OCI-LY7 (cell line): ENCODE results near the gene PDXP. TPM values are rescaled to one million over a fixed set of nuclear protein-coding genes. Genes with fewer than 3 reads are reported as not detected.

Experiments
- BruUV-seq: library from RNA; stranded (reverse); fragments of 400-500 nt; replicated peaks from 2 replicates; lab custom pipeline; 2021; lab: Mats Ljungman, UMichigan
- CTCF ChIA-PET: fragments of 300-600 bp; sonication (Branson Sonifier 250); formaldehyde crosslinking; loops from one replicate; lab custom pipeline; 2022; ENCODE audit warnings: antibody characterized with exemption; ENCODE audit not compliant: unreplicated experiment; lab: Charles Lee
- POLR2A ChIA-PET: fragments of 300-600 bp; sonication (Branson Sonifier 250); formaldehyde crosslinking; loops from one replicate; lab custom pipeline; 2022; ENCODE audit warnings: antibody characterized with exemption; lab: Charles Lee
- DNase-seq: peaks from one replicate; pipeline ENCODE4 v3.0.0-alpha.2; 2015; ENCODE audit warnings: low spot score
- H2AFZ ChIP-seq: fragments of 200-600 bp; sonication (generic), shearing (Covaris generic); 2 replicates; pipeline ENCODE4 v1.6.1; 2014; ENCODE audit warnings: mild to moderate bottlenecking, antibody characterized with exemption, low read length, moderate library complexity
- H3K27ac ChIP-seq: fragments of 200-600 bp; sonication (generic); 2 replicates; pipeline ENCODE4 v1.5.1; 2014; ENCODE audit warnings: mixed run types, low read depth, mild to moderate bottlenecking, moderate library complexity, low read length, inconsistent platforms; ENCODE audit not compliant: poor library complexity, severe bottlenecking
- H3K36me3 ChIP-seq: fragments of 200-600 bp; sonication (generic); 2 replicates; pipeline ENCODE4 v1.6.1; 2014; ENCODE audit warnings: mild to moderate bottlenecking, antibody characterized with exemption, low read length, moderate library complexity, mixed read lengths; ENCODE audit not compliant: insufficient read depth
- H3K4me1 ChIP-seq: fragments of 200-600 bp; sonication (generic); 2 replicates; pipeline ENCODE4 v1.5.1; 2014; ENCODE audit warnings: mild to moderate bottlenecking, low read length; ENCODE audit not compliant: insufficient read depth, poor library complexity, severe bottlenecking
- H3K4me2 ChIP-seq: fragments of 200-600 bp; sonication (generic); 2 replicates; pipeline ENCODE4 v1.6.1; 2014; ENCODE audit warnings: mild to moderate bottlenecking, low read length
- H3K4me3 ChIP-seq: fragments of 200-600 bp; sonication (generic); 2 replicates; pipeline ENCODE4 v1.5.1; 2014; ENCODE audit warnings: mild to moderate bottlenecking, low read depth, low read length; ENCODE audit not compliant: poor library complexity, severe bottlenecking
- H3K79me2 ChIP-seq: fragments of 200-600 bp; sonication (generic); 2 replicates; pipeline ENCODE4 v1.6.1; 2016; ENCODE audit warnings: low read depth, mild to moderate bottlenecking, low read length, moderate library complexity, mixed read lengths; ENCODE audit not compliant: insufficient read depth
- H3K9me2 ChIP-seq: fragments of 200-600 bp; sonication (generic); 2 replicates; pipeline ENCODE4 v1.6.1; 2016; ENCODE audit warnings: mild to moderate bottlenecking, low read length, mixed read lengths; ENCODE audit not compliant: insufficient read depth
- H3K9me3 ChIP-seq: fragments of 200-600 bp; sonication (generic); 2 replicates; pipeline ENCODE4 v1.6.1; 2014; ENCODE audit warnings: mild to moderate bottlenecking, mixed run types, low read length, mixed read lengths
- H4K20me1 ChIP-seq: fragments of 200-600 bp; sonication (generic); 2 replicates; pipeline ENCODE4 v1.6.1; 2014; ENCODE audit warnings: mild to moderate bottlenecking, antibody characterized with exemption, low read length, moderate library complexity, mixed read lengths; ENCODE audit not compliant: insufficient read depth
- CTCF ChIP-seq: fragments of 200-600 bp; sonication (generic); conservative IDR thresholded peaks from 2 replicates; pipeline ENCODE4 v1.5.1; 2014; ENCODE audit warnings: mild to moderate bottlenecking, antibody characterized with exemption, low read length, moderate library complexity, mixed read lengths
- EZH2phosphoT487 ChIP-seq: fragments of 200-600 bp; sonication (generic); IDR thresholded peaks from 2 replicates; pipeline ENCODE4 v1.6.1; 2018; ENCODE audit warnings: low read depth, borderline replicate concordance, mild to moderate bottlenecking, mixed run types, antibody characterized with exemption, low read length, moderate library complexity, mixed read lengths
- intact Hi-C: fragments of 100-400 bp; cut with micrococcal nuclease; formaldehyde crosslinking; loops from one replicate; pipeline ENCODE4 v1.10.0; 2022; ENCODE audit not compliant: unreplicated experiment
- total RNA-seq, 2 experiments: library from RNA; depleted of rRNA in 1 of 2; stranded (reverse); fragments of >200 nt in 1 of 2; shearing (Covaris generic) in 1 of 2; gene quantifications; 2 replicates each; pipeline ENCODE4 v1.2.3, GENCODE V29; 2014 to 2022

Gene PDXP
- total RNA-seq, 2 experiments from 2014 or later, result 55.8 to 61.2 TPM

- Histone ChIP-seq H3K9me3 (no peaks in the 10 kb centered on the region), H4K20me1 (no peaks in the 10 kb centered on the region), H3K79me2 (no peaks in the 10 kb centered on the region), H3K9me2 (no peaks in the 10 kb centered on the region), H3K4me3 (no peak overlapping the region), H3K4me2 (no peak overlapping the region), H3K4me1 (peaks cover 44% of the 10 kb centered on the region), H3K27ac (no peak overlapping the region), H2AFZ (no peak overlapping the region), H3K36me3 (no peaks in the 10 kb centered on the region; the same call in 1 of the 2 replicates)
- ChIA-PET CTCF (no interaction called here), POLR2A (interaction anchor here (0.8 kb wide), 1 partner anchor 16 kb away, joined by 3 read pairs; no protein-coding TSS in a partner anchor)
- intact Hi-C loops, result no loop called here
- TF ChIP-seq EZH2phosphoT487 (no peak), CTCF (no peak)
- no TSS peak for BruUV-seq
- DNase-seq, result no peak
Measured at GRCh38 chr22:37674248-37674647, 15.7 kb downstream of the PDXP start.

DNA sequence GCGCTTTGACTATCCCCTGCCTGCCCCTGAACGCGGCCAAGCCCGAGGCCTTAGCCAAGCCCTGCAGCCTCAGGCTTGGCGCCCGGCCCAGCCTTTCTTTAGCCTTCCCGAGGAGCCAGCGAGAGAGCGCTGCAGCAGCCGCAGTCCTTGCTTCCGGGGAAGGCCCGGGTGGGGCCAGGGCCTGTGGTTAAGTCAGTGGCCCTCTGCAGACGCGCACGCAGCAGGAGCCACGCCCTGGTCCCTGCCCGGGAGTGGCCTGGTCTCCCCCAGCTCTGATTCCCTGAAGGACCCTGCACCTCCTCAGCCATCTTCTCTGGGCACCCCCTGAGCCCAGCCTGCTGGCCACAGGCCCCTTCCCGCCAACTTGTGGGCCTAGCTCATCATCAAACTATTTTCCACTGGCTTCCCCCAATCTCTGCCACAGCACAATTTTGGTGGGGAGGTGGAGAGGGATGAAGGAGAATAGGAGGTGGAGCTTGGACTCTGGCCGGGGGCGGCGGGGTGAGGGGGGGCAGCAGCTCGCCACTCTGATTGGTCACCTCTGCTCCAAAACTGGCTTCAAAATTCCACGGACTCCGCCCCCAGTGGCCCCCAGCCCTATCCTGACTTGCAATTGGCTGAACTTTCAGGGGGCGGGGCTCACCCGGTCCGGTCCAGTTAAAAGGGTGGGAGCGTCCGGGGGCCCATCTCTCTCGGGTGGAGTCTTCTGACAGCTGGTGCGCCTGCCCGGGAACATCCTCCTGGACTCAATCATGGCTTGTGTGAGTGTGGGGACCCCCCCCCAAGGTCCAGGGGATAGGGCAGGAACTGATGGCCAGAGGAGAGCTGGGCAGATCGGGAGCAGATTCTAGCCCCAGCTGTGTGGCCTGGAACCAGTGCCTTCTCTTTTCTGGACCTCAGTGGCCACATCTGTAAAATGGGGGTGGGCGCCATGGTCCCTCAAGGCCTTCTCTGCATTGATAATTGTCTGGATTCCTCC, 16.7 kb downstream of the PDXP start, which contains the start of gene LGALS1:
LGALS1 (plus strand) TSS at position 686 of the 979 bp plus-strand sequence; CDS start at position 753, 67 bp downstream.
- BruUV-seq, result no TSS peak

More for the DNA sequence above, 16.7 kb downstream of the PDXP start, which contains the start of gene LGALS1:
- ChIA-PET CTCF (no interaction called here), POLR2A (interaction anchor here (0.6 to 2.0 kb wide), 4 partner anchors 11 to 97 kb away, joined by 3 to 5 read pairs (median 4); partner anchors contain the start of gene PDXP)
- H3K9me2 ChIP-seq, result no peaks in the 10 kb centered on the region
- H2AFZ ChIP-seq, result peak within 1 kb of the TSS; percentile 67; the same call in 1 of the 2 replicates
- intact Hi-C loops, result loop anchor here (5.0 kb wide), 1 partner anchor 68 kb away; the partner anchor contains the start of gene GGA1
- peak; percentile 47 for DNase-seq
- H3K4me1 ChIP-seq, result peaks cover 44% of the 10 kb centered on the region
- TF ChIP-seq CTCF, result no peak
- TF ChIP-seq EZH2phosphoT487, result no peak
- no peaks in the 10 kb centered on the region for H4K20me1 ChIP-seq
- no peaks in the 10 kb centered on the region for H3K79me2 ChIP-seq
- no peaks in the 10 kb centered on the region for H3K9me3 ChIP-seq
- H3K4me3 ChIP-seq, result peak within 1 kb of the TSS; percentile 63
- H3K36me3 ChIP-seq, result no peaks in the 10 kb centered on the region
- peak within 1 kb of the TSS; percentile 80 for H3K27ac ChIP-seq
- H3K4me2 ChIP-seq, result peak within 1 kb of the TSS; percentile 88
